HG03066 (cell line): Measurements from ENCODE around the gene PAX3.
"Not testable (repeated sequence)": the region's sequence is repeated elsewhere in the genome, so short reads cannot be mapped to it uniquely, and the experiment has no call there.

Experiments used
- ATAC-seq: cut with Tn5 transposase; IDR thresholded peaks from one replicate; pipeline ENCODE4 v1.9.1; 2021; ENCODE audit warnings: low read depth; ENCODE audit not compliant: unreplicated experiment

Gene PAX3

DNA sequence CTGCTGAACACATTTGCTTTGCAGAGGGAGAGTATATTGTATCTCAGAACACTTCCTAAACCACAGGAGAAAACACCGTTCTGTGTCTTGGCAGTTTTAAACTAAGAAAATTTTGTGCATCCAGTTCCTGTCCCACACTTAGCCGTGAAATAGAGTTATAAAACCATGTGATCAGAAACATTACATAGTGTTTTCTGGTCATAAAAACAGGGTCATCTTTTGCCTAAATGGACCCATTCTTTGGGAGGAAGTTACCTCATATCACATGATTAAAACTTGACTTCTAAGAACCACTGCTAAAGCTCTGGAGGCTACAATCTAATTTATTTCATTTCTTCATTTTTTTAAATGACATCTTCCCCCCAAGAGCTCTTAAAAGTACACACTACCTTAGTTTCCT lies 138.7 kb downstream of the PAX3 start:
- ATAC-seq = no peak

DNA sequence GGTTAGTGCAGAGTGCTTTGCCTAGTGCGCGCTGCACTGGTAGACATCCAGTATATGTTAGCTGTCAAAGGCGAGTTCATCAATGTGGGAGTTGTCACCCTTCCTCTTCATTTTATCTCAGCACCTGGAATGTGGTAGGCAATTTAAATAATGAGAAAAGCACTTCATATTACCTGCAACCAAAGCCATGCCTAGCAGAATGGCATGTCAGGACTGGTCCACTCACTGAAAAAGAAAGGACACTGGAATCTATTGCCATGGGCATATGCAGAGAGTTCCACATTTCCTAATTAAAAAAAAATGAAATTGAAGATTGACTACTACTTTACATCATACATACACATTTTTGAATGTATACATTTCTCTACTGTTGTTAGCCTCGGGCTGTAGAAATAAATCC lies 139.6 kb downstream of the PAX3 start:
- no peak for ATAC-seq

DNA sequence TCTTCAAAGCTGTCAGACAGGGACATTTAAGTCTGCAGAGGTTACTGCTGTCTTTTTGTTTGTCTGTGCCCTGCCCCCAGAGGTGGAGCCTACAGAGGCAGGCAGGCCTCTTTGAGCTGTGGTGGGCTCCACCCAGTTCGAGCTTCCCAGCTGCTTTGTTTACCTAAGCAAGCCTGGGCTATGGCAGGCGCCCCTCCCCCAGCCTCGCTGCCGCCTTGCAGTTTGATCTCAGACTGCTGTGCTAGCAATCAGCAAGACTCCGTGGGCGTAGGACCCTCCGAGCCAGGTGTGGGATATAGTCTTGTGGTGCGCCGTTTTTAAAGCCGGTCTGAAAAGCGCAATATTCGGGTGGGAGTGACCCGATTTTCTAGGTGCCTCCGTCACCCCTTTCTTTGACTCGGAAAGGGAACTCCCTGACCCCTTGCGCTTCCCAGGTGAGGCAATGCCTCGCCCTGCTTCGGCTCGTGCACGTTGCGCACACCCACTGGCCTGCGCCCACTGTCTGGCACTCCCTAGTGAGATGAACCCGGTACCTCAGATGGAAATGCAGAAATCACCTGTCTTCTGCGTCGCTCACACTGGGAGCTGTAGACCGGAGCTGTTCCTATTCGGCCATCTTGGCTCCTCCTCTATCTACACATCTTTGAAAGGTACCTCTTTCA lies 143.7 kb downstream of the PAX3 start:
- ATAC-seq = not testable (repeated sequence)
